Measurements from ENCODE around the gene JAK1.

Gene JAK1

DNA sequence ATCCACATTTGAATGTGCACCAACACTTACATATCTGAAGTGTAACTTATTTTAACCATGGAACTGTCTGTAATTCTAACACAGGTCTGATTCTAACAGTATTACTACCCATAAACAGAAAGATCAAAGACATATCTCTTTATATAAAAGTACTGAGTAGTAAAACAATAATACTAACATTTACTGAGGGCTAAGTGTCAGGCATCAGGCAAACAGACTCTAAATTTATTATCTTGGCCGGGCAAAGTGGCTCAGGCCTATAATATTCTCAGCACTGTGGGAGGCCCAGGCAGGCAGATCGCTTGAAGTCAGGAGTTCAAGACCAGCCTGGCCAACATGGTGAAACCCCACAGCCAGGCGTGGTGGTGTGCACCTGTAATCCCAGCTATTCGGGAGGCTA is 85.9 kb downstream of the JAK1 start:
- no peaks in the 10 kb centered on the region for H3K9me3 ChIP-seq (replicated peaks; ENCODE audit: insufficient read depth, low read length)
- H2AFZ ChIP-seq (ENCODE audit: low read length): no peak overlapping the region
- H3K36me3 ChIP-seq (replicated peaks; ENCODE audit: insufficient read depth, low read length): no peaks in the 10 kb centered on the region
- no peak overlapping the region for H3K4me3 ChIP-seq (ENCODE audit: low read length)
- H3K4me1 ChIP-seq (ENCODE audit: low read length): peaks cover 20% of the 10 kb centered on the region
- H3K27ac ChIP-seq (ENCODE audit: low read length): no peak overlapping the region
- no peak overlapping the region for H3K9ac ChIP-seq (ENCODE audit: low read length)
- H3K27me3 ChIP-seq (replicated peaks; ENCODE audit: insufficient read depth, low read length): no peaks in the 10 kb centered on the region
- no peak for DNase-seq
- TF ChIP-seq, protein P1, sequence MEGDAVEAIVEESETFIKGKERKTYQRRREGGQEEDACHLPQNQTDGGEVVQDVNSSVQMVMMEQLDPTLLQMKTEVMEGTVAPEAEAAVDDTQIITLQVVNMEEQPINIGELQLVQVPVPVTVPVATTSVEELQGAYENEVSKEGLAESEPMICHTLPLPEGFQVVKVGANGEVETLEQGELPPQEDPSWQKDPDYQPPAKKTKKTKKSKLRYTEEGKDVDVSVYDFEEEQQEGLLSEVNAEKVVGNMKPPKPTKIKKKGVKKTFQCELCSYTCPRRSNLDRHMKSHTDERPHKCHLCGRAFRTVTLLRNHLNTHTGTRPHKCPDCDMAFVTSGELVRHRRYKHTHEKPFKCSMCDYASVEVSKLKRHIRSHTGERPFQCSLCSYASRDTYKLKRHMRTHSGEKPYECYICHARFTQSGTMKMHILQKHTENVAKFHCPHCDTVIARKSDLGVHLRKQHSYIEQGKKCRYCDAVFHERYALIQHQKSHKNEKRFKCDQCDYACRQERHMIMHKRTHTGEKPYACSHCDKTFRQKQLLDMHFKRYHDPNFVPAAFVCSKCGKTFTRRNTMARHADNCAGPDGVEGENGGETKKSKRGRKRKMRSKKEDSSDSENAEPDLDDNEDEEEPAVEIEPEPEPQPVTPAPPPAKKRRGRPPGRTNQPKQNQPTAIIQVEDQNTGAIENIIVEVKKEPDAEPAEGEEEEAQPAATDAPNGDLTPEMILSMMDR (IDR thresholded peaks at IDR 0.05; ENCODE audit: low read length): no peak
- no peak for TF ChIP-seq EZH2phosphoT487 (IDR thresholded peaks at IDR 0.05; ENCODE audit: low read length)
- no peak for TF ChIP-seq EZH2 (optimal IDR thresholded peaks at IDR 0.05; ENCODE audit: low read depth, low read length)
- H4K20me1 ChIP-seq (ENCODE audit: insufficient read depth, low read length): peaks cover 12% of the 10 kb centered on the region; the same call in 1 of the 2 replicates
- no peak overlapping the region for H3K4me2 ChIP-seq (ENCODE audit: low read depth, low read length)
- H3K9me2 ChIP-seq (replicated peaks; ENCODE audit: insufficient read depth, low read length): no peaks in the 10 kb centered on the region
- H3K79me2 ChIP-seq (ENCODE audit: low read length): peaks cover 36% of the 10 kb centered on the region
- peaks cover 7% of the 10 kb centered on the region; the same call in 1 of the 2 replicates for H3F3A ChIP-seq (ENCODE audit: insufficient read depth, low read length)

DNA sequence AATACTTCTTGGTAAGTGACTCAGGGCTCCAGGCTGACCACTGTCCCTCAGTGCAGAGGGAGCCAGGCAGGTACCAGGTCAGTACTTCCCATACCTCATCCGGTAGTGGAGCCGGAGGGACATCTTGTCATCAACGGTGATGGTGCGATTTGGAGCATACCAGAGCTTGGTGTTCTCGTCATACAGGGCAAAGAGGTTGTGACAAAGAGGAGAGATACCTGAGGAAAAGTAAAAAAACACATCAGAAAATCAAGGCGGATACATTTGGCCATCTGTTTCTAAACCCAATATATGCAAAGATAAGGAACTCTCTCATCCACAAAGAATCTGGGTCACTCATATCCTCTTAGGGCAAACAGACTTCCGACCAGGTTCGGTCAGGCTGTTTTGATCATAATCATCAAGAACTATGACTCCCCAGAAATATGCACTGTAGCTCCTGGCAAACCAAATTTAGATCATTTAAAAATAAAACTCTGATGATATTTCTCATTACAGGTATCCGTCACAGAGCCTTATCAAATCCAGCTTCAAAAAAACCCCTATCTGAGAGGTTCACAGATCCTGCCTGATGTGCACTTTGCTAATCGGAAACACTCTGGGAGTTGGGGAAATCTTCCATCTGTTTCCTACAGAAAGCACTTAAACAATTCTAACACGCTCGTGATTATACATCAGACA is 87.3 kb downstream of the JAK1 start:
- H3K4me2 ChIP-seq (ENCODE audit: low read depth, low read length): no peak overlapping the region
- peaks cover 9% of the 10 kb centered on the region; the same call in 1 of the 2 replicates for H4K20me1 ChIP-seq (ENCODE audit: insufficient read depth, low read length)
- no peak overlapping the region for H3K27ac ChIP-seq (ENCODE audit: low read length)
- H3K9me2 ChIP-seq (replicated peaks; ENCODE audit: insufficient read depth, low read length): no peaks in the 10 kb centered on the region
- H3K9ac ChIP-seq (ENCODE audit: low read length): no peak overlapping the region
- peaks cover 28% of the 10 kb centered on the region for H3K79me2 ChIP-seq (ENCODE audit: low read length)
- peaks cover 20% of the 10 kb centered on the region for H3K4me1 ChIP-seq (ENCODE audit: low read length)
- peaks cover 7% of the 10 kb centered on the region; the same call in 1 of the 2 replicates for H3F3A ChIP-seq (ENCODE audit: insufficient read depth, low read length)
- no peak for TF ChIP-seq EZH2 (optimal IDR thresholded peaks at IDR 0.05; ENCODE audit: low read depth, low read length)
- TF ChIP-seq, protein P1 (IDR thresholded peaks at IDR 0.05; ENCODE audit: low read length): no peak
- no peak for TF ChIP-seq EZH2phosphoT487 (IDR thresholded peaks at IDR 0.05; ENCODE audit: low read length)
- H3K9me3 ChIP-seq (replicated peaks; ENCODE audit: insufficient read depth, low read length): no peaks in the 10 kb centered on the region
- no peak overlapping the region for H2AFZ ChIP-seq (ENCODE audit: low read length)
- H3K36me3 ChIP-seq (replicated peaks; ENCODE audit: insufficient read depth, low read length): no peaks in the 10 kb centered on the region
- H3K27me3 ChIP-seq (replicated peaks; ENCODE audit: insufficient read depth, low read length): no peaks in the 10 kb centered on the region
- H3K4me3 ChIP-seq (ENCODE audit: low read length): no peak overlapping the region
- no peak for DNase-seq

DNA sequence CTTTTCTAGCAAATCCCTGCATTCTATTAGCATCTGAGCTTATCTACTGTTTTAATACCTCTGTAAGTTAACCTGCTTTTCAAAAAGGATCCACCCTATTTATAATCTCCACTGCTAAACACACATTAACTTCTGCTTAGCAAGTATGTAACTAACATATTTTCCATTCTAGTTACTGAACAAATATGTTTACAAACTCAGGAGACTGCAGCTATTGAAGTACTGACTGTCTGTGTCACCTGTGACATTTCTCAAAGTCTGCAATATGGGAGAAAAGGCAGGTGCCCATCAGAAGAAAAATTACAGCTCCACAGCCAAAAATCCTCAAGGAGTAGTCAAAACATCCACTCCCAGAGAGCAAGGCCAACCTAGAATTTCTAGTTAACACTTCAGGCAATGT is 88.3 kb downstream of the JAK1 start:
- Histone ChIP-seq H3K4me2 (ENCODE audit: low read depth, low read length) (no peak overlapping the region), H3K4me3 (ENCODE audit: low read length) (no peak overlapping the region), H3K9me2 (replicated peaks; ENCODE audit: insufficient read depth, low read length) (no peaks in the 10 kb centered on the region), H3K9me3 (replicated peaks; ENCODE audit: insufficient read depth, low read length) (no peaks in the 10 kb centered on the region), H3K79me2 (ENCODE audit: low read length) (peaks cover 25% of the 10 kb centered on the region), H3K27me3 (replicated peaks; ENCODE audit: insufficient read depth, low read length) (no peaks in the 10 kb centered on the region), H3F3A (ENCODE audit: insufficient read depth, low read length) (peaks cover 7% of the 10 kb centered on the region; the same call in 1 of the 2 replicates), H3K9ac (ENCODE audit: low read length) (no peak overlapping the region), H3K4me1 (ENCODE audit: low read length) (peaks cover 15% of the 10 kb centered on the region), H3K36me3 (replicated peaks; ENCODE audit: insufficient read depth, low read length) (no peaks in the 10 kb centered on the region), H4K20me1 (ENCODE audit: insufficient read depth, low read length) (peaks cover 4% of the 10 kb centered on the region; the same call in 1 of the 2 replicates), H3K27ac (ENCODE audit: low read length) (no peak overlapping the region), H2AFZ (ENCODE audit: low read length) (no peak overlapping the region)
- TF ChIP-seq EZH2phosphoT487 (IDR thresholded peaks at IDR 0.05; ENCODE audit: low read length) (no peak), EZH2 (optimal IDR thresholded peaks at IDR 0.05; ENCODE audit: low read depth, low read length) (no peak)
- TF ChIP-seq, protein P1 (IDR thresholded peaks at IDR 0.05; ENCODE audit: low read length): no peak
- no peak for DNase-seq

Data from MM.1S (cell line).